ENCODE data around the gene BCKDHB.

The BCKDHB gene

GRCh38 chr6:80161434-80161833, 55.0 kb downstream of the BCKDHB start:
- ChIA-PET POLR2A (no interaction called here), CTCF (interaction anchor here (0.8 kb wide), 1 partner anchor 9 kb away, joined by 4 read pairs; no protein-coding TSS in a partner anchor)
- TF ChIP-seq FOXA1 (IDR thresholded peaks at IDR 0.05) (no peak), BHLHE40 (IDR thresholded peaks at IDR 0.05; ENCODE audit: borderline replicate concordance) (no peak), ARNT (IDR thresholded peaks at IDR 0.05) (no peak), TARDBP (IDR thresholded peaks at IDR 0.05) (no peak), FOXK2 (IDR thresholded peaks at IDR 0.05) (no peak), CTBP1 (IDR thresholded peaks at IDR 0.05; ENCODE audit: borderline replicate concordance) (no peak), L3MBTL2 (conservative IDR thresholded peaks at IDR 0.05) (no peak), ZNF384 (IDR thresholded peaks at IDR 0.05) (no peak), ELF4 (IDR thresholded peaks at IDR 0.05) (no peak), PKNOX1 (IDR thresholded peaks at IDR 0.05) (no peak), SP1 (IDR thresholded peaks at IDR 0.05) (no peak), HDGF (IDR thresholded peaks at IDR 0.05; ENCODE audit: borderline replicate concordance) (no peak), NFRKB (IDR thresholded peaks at IDR 0.05) (no peak), SUZ12 (IDR thresholded peaks at IDR 0.05) (no peak)
- no peak for DNase-seq (ENCODE audit: extremely low spot score)

GRCh38 chr6:80163754-80164187, 57.3 kb downstream of the BCKDHB start:
- DNase-seq (ENCODE audit: extremely low spot score): no peak
- no peak for TF ChIP-seq CTBP1 (IDR thresholded peaks at IDR 0.05; ENCODE audit: borderline replicate concordance)
- no peak for TF ChIP-seq SP1 (IDR thresholded peaks at IDR 0.05)
- no peak for TF ChIP-seq ZNF384 (IDR thresholded peaks at IDR 0.05)
- no peak for TF ChIP-seq PKNOX1 (IDR thresholded peaks at IDR 0.05)
- TF ChIP-seq BHLHE40 (IDR thresholded peaks at IDR 0.05; ENCODE audit: borderline replicate concordance): no peak
- no peak for TF ChIP-seq ARNT (IDR thresholded peaks at IDR 0.05)
- no peak for TF ChIP-seq SUZ12 (IDR thresholded peaks at IDR 0.05)
- no peak for TF ChIP-seq TARDBP (IDR thresholded peaks at IDR 0.05)
- TF ChIP-seq FOXK2 (IDR thresholded peaks at IDR 0.05): no peak
- no peak for TF ChIP-seq LEF1 (IDR thresholded peaks at IDR 0.05; ENCODE audit: borderline replicate concordance)
- no peak for TF ChIP-seq FOXM1 (IDR thresholded peaks at IDR 0.05; ENCODE audit: borderline replicate concordance)
- no peak for TF ChIP-seq L3MBTL2 (conservative IDR thresholded peaks at IDR 0.05)
- no peak for TF ChIP-seq NFRKB (IDR thresholded peaks at IDR 0.05)
- TF ChIP-seq FOXA1 (IDR thresholded peaks at IDR 0.05): no peak
- TF ChIP-seq ELF4 (IDR thresholded peaks at IDR 0.05): no peak
- TF ChIP-seq HDGF (IDR thresholded peaks at IDR 0.05; ENCODE audit: borderline replicate concordance): no peak
- POLR2A ChIA-PET: no interaction called here

GRCh38 chr6:80165143-80165542, 58.7 kb downstream of the BCKDHB start:
- TF ChIP-seq NFRKB (IDR thresholded peaks at IDR 0.05) (no peak), SP1 (IDR thresholded peaks at IDR 0.05) (no peak), FOXK2 (IDR thresholded peaks at IDR 0.05) (no peak), ARNT (IDR thresholded peaks at IDR 0.05) (no peak), FOXA1 (IDR thresholded peaks at IDR 0.05) (no peak), TARDBP (IDR thresholded peaks at IDR 0.05) (no peak), L3MBTL2 (conservative IDR thresholded peaks at IDR 0.05) (no peak), PKNOX1 (IDR thresholded peaks at IDR 0.05) (no peak), BHLHE40 (IDR thresholded peaks at IDR 0.05; ENCODE audit: borderline replicate concordance) (no peak), LEF1 (IDR thresholded peaks at IDR 0.05; ENCODE audit: borderline replicate concordance) (no peak), ELF4 (IDR thresholded peaks at IDR 0.05) (no peak), HDGF (IDR thresholded peaks at IDR 0.05; ENCODE audit: borderline replicate concordance) (no peak), ZNF384 (IDR thresholded peaks at IDR 0.05) (no peak), FOXM1 (IDR thresholded peaks at IDR 0.05; ENCODE audit: borderline replicate concordance) (no peak)
- CTCF ChIA-PET: no interaction called here
- DNase-seq (ENCODE audit: extremely low spot score): no peak
- POLR2A ChIA-PET: no interaction called here

More at GRCh38 chr6:80163754-80164187, 57.3 kb downstream of the BCKDHB start:
- CTCF ChIA-PET: no interaction called here

- POLR2A ChIA-PET: no interaction called here
- CTCF ChIA-PET: no interaction called here
- no peak for DNase-seq (ENCODE audit: extremely low spot score)
- TF ChIP-seq PKNOX1 (IDR thresholded peaks at IDR 0.05) (no peak), FOXA1 (IDR thresholded peaks at IDR 0.05) (no peak), BHLHE40 (IDR thresholded peaks at IDR 0.05; ENCODE audit: borderline replicate concordance) (no peak), TARDBP (IDR thresholded peaks at IDR 0.05) (no peak), FOXK2 (IDR thresholded peaks at IDR 0.05) (no peak), ARNT (IDR thresholded peaks at IDR 0.05) (no peak), ZNF384 (IDR thresholded peaks at IDR 0.05) (no peak), NFRKB (IDR thresholded peaks at IDR 0.05) (no peak), HDGF (IDR thresholded peaks at IDR 0.05; ENCODE audit: borderline replicate concordance) (no peak), CTBP1 (IDR thresholded peaks at IDR 0.05; ENCODE audit: borderline replicate concordance) (no peak), LEF1 (IDR thresholded peaks at IDR 0.05; ENCODE audit: borderline replicate concordance) (no peak), SP1 (IDR thresholded peaks at IDR 0.05) (no peak), ELF4 (IDR thresholded peaks at IDR 0.05) (no peak), L3MBTL2 (conservative IDR thresholded peaks at IDR 0.05) (no peak), FOXM1 (IDR thresholded peaks at IDR 0.05; ENCODE audit: borderline replicate concordance) (no peak), SUZ12 (IDR thresholded peaks at IDR 0.05) (no peak)
Measured at GRCh38 chr6:80165819-80166218, 59.3 kb downstream of the BCKDHB start.

- ChIA-PET POLR2A (no interaction called here), CTCF (no interaction called here)
- TF ChIP-seq TARDBP (IDR thresholded peaks at IDR 0.05) (no peak), FOXM1 (IDR thresholded peaks at IDR 0.05; ENCODE audit: borderline replicate concordance) (no peak), SP1 (IDR thresholded peaks at IDR 0.05) (no peak), BHLHE40 (IDR thresholded peaks at IDR 0.05; ENCODE audit: borderline replicate concordance) (no peak), PKNOX1 (IDR thresholded peaks at IDR 0.05) (no peak), LEF1 (IDR thresholded peaks at IDR 0.05; ENCODE audit: borderline replicate concordance) (no peak), L3MBTL2 (conservative IDR thresholded peaks at IDR 0.05) (no peak), ARNT (IDR thresholded peaks at IDR 0.05) (no peak), ELF4 (IDR thresholded peaks at IDR 0.05) (no peak), HDGF (IDR thresholded peaks at IDR 0.05; ENCODE audit: borderline replicate concordance) (no peak), FOXA1 (IDR thresholded peaks at IDR 0.05) (no peak), ZNF384 (IDR thresholded peaks at IDR 0.05) (no peak), CTBP1 (IDR thresholded peaks at IDR 0.05; ENCODE audit: borderline replicate concordance) (no peak), FOXK2 (IDR thresholded peaks at IDR 0.05) (no peak), SUZ12 (IDR thresholded peaks at IDR 0.05) (no peak), NFRKB (IDR thresholded peaks at IDR 0.05) (no peak)
- no peak for DNase-seq (ENCODE audit: extremely low spot score)
Measured at GRCh38 chr6:80170433-80170832, 64.0 kb downstream of the BCKDHB start.
